Neural progenitor cell (in vitro differentiated cells): ENCODE measurements around the gene DNMT3A.

Experiments
- EZH2 ChIP-seq: fragments of 200-600 bp; sonication (generic); IDR thresholded peaks from 2 replicates; pipeline ENCODE4 v1.6.1; 2017; ENCODE audit warnings: antibody characterized with exemption, mild to moderate bottlenecking, moderate library complexity
- EZH2phosphoT487 ChIP-seq: fragments of 200-600 bp; sonication (generic); IDR thresholded peaks from 2 replicates; pipeline ENCODE4 v1.6.1; 2017; ENCODE audit warnings: antibody characterized with exemption
- TF ChIP-seq, protein P1 (sequence below): fragments of 200-600 bp; sonication (generic); IDR thresholded peaks from 2 replicates; pipeline ENCODE4 v1.5.1; 2017; ENCODE audit warnings: antibody characterized with exemption, mild to moderate bottlenecking

DNA sequence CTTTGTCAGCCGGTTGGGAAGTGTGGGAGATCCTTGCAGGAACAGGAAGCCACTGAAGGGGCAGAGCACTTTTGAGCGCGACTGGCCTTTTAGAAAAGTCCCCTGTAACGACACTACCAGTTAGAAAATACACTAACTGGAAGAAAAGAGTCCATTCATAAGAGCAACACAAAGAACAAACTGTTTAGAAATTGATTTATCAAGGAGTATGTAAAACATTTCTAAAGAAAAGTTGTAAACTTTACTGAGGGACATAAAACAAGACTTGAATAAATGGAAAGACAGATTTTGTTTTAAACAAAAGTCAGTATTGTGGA is 143.6 kb downstream of the DNMT3A start:
- TF ChIP-seq, protein P1, sequence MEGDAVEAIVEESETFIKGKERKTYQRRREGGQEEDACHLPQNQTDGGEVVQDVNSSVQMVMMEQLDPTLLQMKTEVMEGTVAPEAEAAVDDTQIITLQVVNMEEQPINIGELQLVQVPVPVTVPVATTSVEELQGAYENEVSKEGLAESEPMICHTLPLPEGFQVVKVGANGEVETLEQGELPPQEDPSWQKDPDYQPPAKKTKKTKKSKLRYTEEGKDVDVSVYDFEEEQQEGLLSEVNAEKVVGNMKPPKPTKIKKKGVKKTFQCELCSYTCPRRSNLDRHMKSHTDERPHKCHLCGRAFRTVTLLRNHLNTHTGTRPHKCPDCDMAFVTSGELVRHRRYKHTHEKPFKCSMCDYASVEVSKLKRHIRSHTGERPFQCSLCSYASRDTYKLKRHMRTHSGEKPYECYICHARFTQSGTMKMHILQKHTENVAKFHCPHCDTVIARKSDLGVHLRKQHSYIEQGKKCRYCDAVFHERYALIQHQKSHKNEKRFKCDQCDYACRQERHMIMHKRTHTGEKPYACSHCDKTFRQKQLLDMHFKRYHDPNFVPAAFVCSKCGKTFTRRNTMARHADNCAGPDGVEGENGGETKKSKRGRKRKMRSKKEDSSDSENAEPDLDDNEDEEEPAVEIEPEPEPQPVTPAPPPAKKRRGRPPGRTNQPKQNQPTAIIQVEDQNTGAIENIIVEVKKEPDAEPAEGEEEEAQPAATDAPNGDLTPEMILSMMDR = no peak
- TF ChIP-seq EZH2 (no peak), EZH2phosphoT487 (no peak)
